NCI-H1930 (cell line): ENCODE measurements around the gene LAMB4.

ENCODE experiments used
- DNase-seq, 2 experiments: peaks; one replicate each; lab custom pipeline; 2025; lab: John Stamatoyannopoulos, UW

Gene LAMB4

GRCh38 chr7:108014747-108015682 lies 115.1 kb downstream of the LAMB4 start:
- no peak for DNase-seq

- DNase-seq, result no peak
These were observed 115.9 kb downstream of the LAMB4 start for GRCh38 chr7:108014215-108014614.

- no peak for DNase-seq
These were observed 117.4 kb downstream of the LAMB4 start for GRCh38 chr7:108012499-108013430.

- no peak for DNase-seq
These were observed 119.8 kb downstream of the LAMB4 start for GRCh38 chr7:108010377-108010776.

GRCh38 chr7:108009873-108010272 lies 120.3 kb downstream of the LAMB4 start:
- DNase-seq, result no peak

- no peak for DNase-seq
These were observed 121.3 kb downstream of the LAMB4 start for GRCh38 chr7:108008827-108009226.

- DNase-seq, result no peak
These were observed 121.9 kb downstream of the LAMB4 start for GRCh38 chr7:108008240-108008639.

GRCh38 chr7:108007762-108008161 lies 122.4 kb downstream of the LAMB4 start:
- DNase-seq, result no peak

GRCh38 chr7:108007261-108007660 lies 122.9 kb downstream of the LAMB4 start:
- no peak for DNase-seq

GRCh38 chr7:108004220-108005142 lies 125.7 kb downstream of the LAMB4 start:
- DNase-seq, result no peak

- no peak for DNase-seq
These were observed 126.6 kb downstream of the LAMB4 start for GRCh38 chr7:108003599-108003935.

- DNase-seq, result no peak
These were observed 127.2 kb downstream of the LAMB4 start, which contains the start of gene LAMB1 for GRCh38 chr7:108002726-108003598. Gene LAMB1 (minus strand): TSS chr7:108003161. CDS start chr7:108002885, 276 bp downstream.

GRCh38 chr7:108001764-108002725 lies 128.1 kb downstream of the LAMB4 start:
- DNase-seq, result no peak

GRCh38 chr7:108000875-108001763 lies 129.0 kb downstream of the LAMB4 start:
- DNase-seq, result no peak

- DNase-seq, result no peak
These were observed 130.2 kb downstream of the LAMB4 start for GRCh38 chr7:107999779-108000560.

- no peak for DNase-seq
These were observed 131.3 kb downstream of the LAMB4 start for GRCh38 chr7:107998660-107999480.

- DNase-seq, result no peak
These were observed 132.0 kb downstream of the LAMB4 start for GRCh38 chr7:107998150-107998549.
